ENCODE data around the gene FANCD2.

- TF ChIP-seq EZH2phosphoT487 (IDR thresholded peaks at IDR 0.05; ENCODE audit: unreplicated experiment) (no peak), EZH2 (IDR thresholded peaks at IDR 0.05; ENCODE audit: low read depth, unreplicated experiment) (no peak)
- TF ChIP-seq, protein P1, sequence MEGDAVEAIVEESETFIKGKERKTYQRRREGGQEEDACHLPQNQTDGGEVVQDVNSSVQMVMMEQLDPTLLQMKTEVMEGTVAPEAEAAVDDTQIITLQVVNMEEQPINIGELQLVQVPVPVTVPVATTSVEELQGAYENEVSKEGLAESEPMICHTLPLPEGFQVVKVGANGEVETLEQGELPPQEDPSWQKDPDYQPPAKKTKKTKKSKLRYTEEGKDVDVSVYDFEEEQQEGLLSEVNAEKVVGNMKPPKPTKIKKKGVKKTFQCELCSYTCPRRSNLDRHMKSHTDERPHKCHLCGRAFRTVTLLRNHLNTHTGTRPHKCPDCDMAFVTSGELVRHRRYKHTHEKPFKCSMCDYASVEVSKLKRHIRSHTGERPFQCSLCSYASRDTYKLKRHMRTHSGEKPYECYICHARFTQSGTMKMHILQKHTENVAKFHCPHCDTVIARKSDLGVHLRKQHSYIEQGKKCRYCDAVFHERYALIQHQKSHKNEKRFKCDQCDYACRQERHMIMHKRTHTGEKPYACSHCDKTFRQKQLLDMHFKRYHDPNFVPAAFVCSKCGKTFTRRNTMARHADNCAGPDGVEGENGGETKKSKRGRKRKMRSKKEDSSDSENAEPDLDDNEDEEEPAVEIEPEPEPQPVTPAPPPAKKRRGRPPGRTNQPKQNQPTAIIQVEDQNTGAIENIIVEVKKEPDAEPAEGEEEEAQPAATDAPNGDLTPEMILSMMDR (conservative IDR thresholded peaks at IDR 0.05; ENCODE audit: low read depth in 2 of 2): no peak
Observed at GRCh38 chr3:10000686-10001085, 25.6 kb upstream of the FANCD2 start.
